ENCODE data around the gene GZMA.

GRCh38 chr5:55063899-55064298 lies 38.5 kb upstream of the GZMA start:
- TF ChIP-seq CTCF (conservative IDR thresholded peaks at IDR 0.05; ENCODE audit: low read length), result no peak
- no peak for TF ChIP-seq EZH2phosphoT487 (IDR thresholded peaks at IDR 0.05; ENCODE audit: borderline replicate concordance, low read depth, low read length)

All from OCI-LY7 (cell line).